WTC11 (cell line): ENCODE results near the gene SGCG. TPM values are rescaled to one million over a fixed set of nuclear protein-coding genes. Genes with fewer than 3 reads are reported as not detected.

Experiments used
- ATAC-seq: fragments of 200-7000 bp; cut with Tn5 transposase; 2 replicates; pipeline ENCODE4 v1.10.0; 2021; ENCODE audit warnings: mild to moderate bottlenecking, moderate library complexity
- CTCF ChIA-PET: fragments of 300-600 bp; sonication (Branson Sonifier 250); formaldehyde crosslinking; loops from one replicate; lab custom pipeline; 2021; ENCODE audit warnings: antibody characterized with exemption; lab: Charles Lee
- POLR2A ChIA-PET: fragments of 350-600 bp; sonication (Branson Sonifier 250); formaldehyde crosslinking; loops from one replicate; lab custom pipeline; 2021; ENCODE audit warnings: antibody characterized with exemption; lab: Charles Lee
- DNase-seq: peaks from one replicate; pipeline ENCODE4 v3.0.0; 2021; ENCODE audit warnings: low spot score
- H3K27ac Mint-ChIP-seq: 2 replicates; pipeline ENCODE4 v1.8.0; 2021; ENCODE audit warnings: mixed read lengths
- H3K27me3 Mint-ChIP-seq: 2 replicates; pipeline ENCODE4 v1.8.0; 2021; ENCODE audit warnings: low read depth, mild to moderate bottlenecking, moderate library complexity, mixed read lengths
- H3K36me3 Mint-ChIP-seq: 2 replicates; pipeline ENCODE4 v1.8.0; 2021; ENCODE audit warnings: mixed read lengths
- H3K4me1 Mint-ChIP-seq: 2 replicates; pipeline ENCODE4 v1.8.0; 2022; ENCODE audit warnings: mixed read lengths
- H3K4me3 Mint-ChIP-seq: 2 replicates; pipeline ENCODE4 v1.8.0; 2021; ENCODE audit warnings: mild to moderate bottlenecking, moderate library complexity, mixed read lengths
- H3K9me3 Mint-ChIP-seq: 2 replicates; pipeline ENCODE4 v1.8.0; 2021; ENCODE audit warnings: mixed read lengths
- ATF2 ChIP-seq: sonication (generic); formaldehyde crosslinking; IDR thresholded peaks from 2 replicates; pipeline ENCODE4 v1.8.1; 2022; ENCODE audit warnings: low read depth, missing genetic modification reagents, borderline replicate concordance
- CTCF ChIP-seq: fragments of 200-600 bp; IDR thresholded peaks from 2 replicates; pipeline ENCODE4 v1.8.0; 2022; ENCODE audit warnings: antibody characterized with exemption
- E2F1 ChIP-seq: sonication (generic); formaldehyde crosslinking; IDR thresholded peaks from 2 replicates; pipeline ENCODE4 v1.8.0; 2022; ENCODE audit warnings: mild to moderate bottlenecking, missing genetic modification reagents
- ESRRA ChIP-seq: sonication (generic); formaldehyde crosslinking; IDR thresholded peaks from 2 replicates; pipeline ENCODE4 v1.8.1; 2022; ENCODE audit warnings: mild to moderate bottlenecking, missing genetic modification reagents, borderline replicate concordance
- FOXK1 ChIP-seq: sonication (generic); formaldehyde crosslinking; IDR thresholded peaks from 2 replicates; pipeline ENCODE4 v1.8.0; 2022; ENCODE audit warnings: mild to moderate bottlenecking, moderate library complexity, missing genetic modification reagents
- FOXP1 ChIP-seq: sonication (generic); formaldehyde crosslinking; IDR thresholded peaks from 2 replicates; pipeline ENCODE4 v1.8.0; 2022; ENCODE audit warnings: missing genetic modification reagents, mild to moderate bottlenecking, moderate library complexity, borderline replicate concordance
- HMGXB4 ChIP-seq: sonication (generic); formaldehyde crosslinking; IDR thresholded peaks from 2 replicates; pipeline ENCODE4 v1.8.1; 2023; ENCODE audit warnings: mild to moderate bottlenecking, moderate library complexity, missing genetic modification reagents
- IRF2 ChIP-seq: sonication (generic); formaldehyde crosslinking; IDR thresholded peaks from 2 replicates; pipeline ENCODE4 v1.8.0; 2022; ENCODE audit warnings: low read depth, missing genetic modification reagents, borderline replicate concordance
- KAT7 ChIP-seq: sonication (generic); formaldehyde crosslinking; IDR thresholded peaks from 2 replicates; pipeline ENCODE4 v1.8.1; 2023; ENCODE audit warnings: missing genetic modification reagents, mild to moderate bottlenecking, borderline replicate concordance
- NR2C2 ChIP-seq: sonication (generic); formaldehyde crosslinking; IDR thresholded peaks from 2 replicates; pipeline ENCODE4 v1.8.0; 2022; ENCODE audit warnings: mild to moderate bottlenecking, missing genetic modification reagents
- PRDM15 ChIP-seq: sonication (generic); formaldehyde crosslinking; IDR thresholded peaks from 2 replicates; pipeline ENCODE4 v1.8.0; 2022; ENCODE audit warnings: missing genetic modification reagents
- TCF7 ChIP-seq: sonication (generic); formaldehyde crosslinking; IDR thresholded peaks from 2 replicates; pipeline ENCODE4 v1.8.0; 2022; ENCODE audit warnings: mild to moderate bottlenecking, low read depth, missing genetic modification reagents, moderate library complexity
- ZBTB43 ChIP-seq: sonication (generic); formaldehyde crosslinking; IDR thresholded peaks from 2 replicates; pipeline ENCODE4 v1.8.1; 2023; ENCODE audit warnings: mild to moderate bottlenecking, missing genetic modification reagents
- ZNF219 ChIP-seq: sonication (generic); formaldehyde crosslinking; IDR thresholded peaks from 2 replicates; pipeline ENCODE4 v1.8.0; 2023; ENCODE audit warnings: missing genetic modification reagents, mild to moderate bottlenecking, borderline replicate concordance
- ZNF532 ChIP-seq: fragments of 250-450 bp; sonication (Bioruptor Pico); IDR thresholded peaks from 2 replicates; pipeline ENCODE4 v1.9.0; 2021; ENCODE audit warnings: mild to moderate bottlenecking, borderline replicate concordance
- total RNA-seq: library from RNA; stranded (reverse); gene quantifications from 3 replicates; pipeline ENCODE4 v1.2.3, GENCODE V29; 2021

Gene SGCG
- total RNA-seq, 1 experiment from 2014 or later: not detected

- TF ChIP-seq ZNF532 (CRISPR knock-in tag) (no peak), KAT7 (CRISPR knock-in tag) (no peak), ZNF219 (CRISPR knock-in tag) (no peak), ATF2 (CRISPR knock-in tag) (no peak), FOXK1 (no peak), NR2C2 (CRISPR knock-in tag) (no peak)
Observed at GRCh38 chr13:23147827-23148226, 33.0 kb upstream of the SGCG start (continued).

- ATAC-seq (no peak), DNase-seq (no peak)
- POLR2A ChIA-PET: no interaction called here
- H3K27ac Mint-ChIP-seq: no peak overlapping the region
- H3K4me1 Mint-ChIP-seq: peaks cover 6% of the 10 kb centered on the region
- peaks cover 40% of the 10 kb centered on the region for H3K27me3 Mint-ChIP-seq
- H3K4me3 Mint-ChIP-seq: no peak overlapping the region
- H3K36me3 Mint-ChIP-seq: no peaks in the 10 kb centered on the region; the same call in 1 of the 2 replicates
- H3K9me3 Mint-ChIP-seq: peaks cover 25% of the 10 kb centered on the region
- TF ChIP-seq ZBTB43 (CRISPR knock-in tag) (no peak), FOXP1 (no peak), IRF2 (no peak), ESRRA (no peak), TCF7 (CRISPR knock-in tag) (no peak), PRDM15 (CRISPR knock-in tag) (no peak)
- CTCF ChIA-PET: no interaction called here
Observed at GRCh38 chr13:23157781-23158180, 23.0 kb upstream of the SGCG start.

- Mint-ChIP-seq H3K9me3 (peaks cover 16% of the 10 kb centered on the region), H3K36me3 (no peaks in the 10 kb centered on the region; the same call in 1 of the 2 replicates), H3K27me3 (peaks cover 40% of the 10 kb centered on the region), H3K27ac (no peak overlapping the region), H3K4me1 (peaks cover 6% of the 10 kb centered on the region), H3K4me3 (peak overlapping the region; percentile 92)
- TF ChIP-seq CTCF (peak; percentile 67; the same call in 1 of the 2 replicates), HMGXB4 (0 out of 2 replicates have a peak, but pooled peaks have one; percentile 37), E2F1 (CRISPR knock-in tag) (no peak)
- DNase-seq: peak; percentile 85
- ChIA-PET POLR2A (no interaction called here), CTCF (interaction anchor here (0.5 to 1.0 kb wide), 19 partner anchors 9 to 358 kb away, joined by 3 to 8 read pairs (median 3); no protein-coding TSS in a partner anchor)
- peak; percentile 82 for ATAC-seq
Observed at GRCh38 chr13:23159205-23159759, 21.5 kb upstream of the SGCG start.
